HG03060 (cell line): ENCODE data around the gene KRTAP4-7.
"Not testable (repeated sequence)": the region's sequence is repeated elsewhere in the genome, so short reads cannot be mapped to it uniquely, and the experiment has no call there.

Experiments
- ATAC-seq: cut with Tn5 transposase; IDR thresholded peaks from one replicate; pipeline ENCODE4 v1.9.1; 2021; ENCODE audit warnings: low read depth, moderate number of reproducible peaks; ENCODE audit not compliant: unreplicated experiment

Gene KRTAP4-7

DNA sequence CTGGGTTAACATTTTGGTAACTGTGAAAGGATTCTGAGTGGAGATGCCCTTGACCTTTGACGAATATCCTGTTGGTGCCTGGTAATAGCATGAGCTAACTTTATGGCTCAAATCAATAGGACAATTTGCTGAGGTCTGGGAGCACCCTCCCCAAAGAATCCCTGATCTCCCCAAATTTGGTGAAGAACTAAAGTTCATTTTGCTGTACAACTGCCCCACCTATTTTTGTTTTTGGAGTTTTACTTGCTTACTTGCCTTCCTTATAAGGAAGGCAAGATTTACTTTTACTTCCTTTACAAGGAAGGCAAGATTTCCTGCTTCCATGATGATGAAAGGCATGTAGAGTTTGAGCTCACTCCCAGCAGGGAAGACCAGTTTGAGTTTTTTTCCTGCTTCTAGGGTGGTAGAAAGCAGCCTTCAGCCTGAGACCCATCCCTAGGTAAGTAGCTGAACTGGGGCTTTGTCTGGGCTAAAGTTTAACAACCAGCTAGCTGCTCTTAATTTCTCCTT lies 24.0 kb downstream of the KRTAP4-7 start:
- ATAC-seq, result no peak

GRCh38 chr17:41108728-41109386 lies 24.9 kb downstream of the KRTAP4-7 start:
- ATAC-seq, result not testable (repeated sequence)

GRCh38 chr17:41111151-41111885 lies 27.4 kb downstream of the KRTAP4-7 start:
- ATAC-seq, result no peak

GRCh38 chr17:41116297-41116696 lies 32.3 kb downstream of the KRTAP4-7 start:
- ATAC-seq, result no peak

DNA sequence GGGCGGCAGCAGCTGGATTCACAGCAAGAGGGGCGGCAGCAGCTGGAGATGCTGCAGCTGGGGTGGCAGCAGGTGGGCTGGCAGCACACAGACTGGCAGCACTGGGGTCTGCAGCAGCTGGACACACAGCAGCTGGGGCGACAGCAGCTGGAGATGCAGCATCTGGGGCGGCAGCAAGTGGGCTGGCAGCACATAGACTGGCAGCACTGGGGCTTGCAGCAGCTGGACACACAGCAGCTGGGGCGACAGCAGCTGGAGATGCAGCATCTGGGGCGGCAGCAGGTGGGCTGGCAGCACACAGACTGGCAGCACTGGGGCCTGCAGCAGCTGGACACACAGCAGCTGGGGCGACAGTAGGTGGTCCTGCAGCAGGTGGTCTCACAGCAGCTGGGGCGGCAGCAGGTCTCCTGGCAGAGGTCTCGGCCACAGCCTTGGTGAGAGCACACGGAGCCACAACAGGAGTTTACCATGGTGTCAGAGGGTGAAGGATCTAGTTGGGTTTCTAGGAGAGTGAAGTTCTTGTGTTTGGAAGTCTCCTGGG lies 34.0 kb downstream of the KRTAP4-7 start, which contains the start of gene KRTAP4-11:
Gene KRTAP4-11 (minus strand): TSS at position 528 of the 541 bp plus-strand sequence. CDS start 58 bp downstream, at position 470.
- ATAC-seq, result not testable (repeated sequence)

DNA sequence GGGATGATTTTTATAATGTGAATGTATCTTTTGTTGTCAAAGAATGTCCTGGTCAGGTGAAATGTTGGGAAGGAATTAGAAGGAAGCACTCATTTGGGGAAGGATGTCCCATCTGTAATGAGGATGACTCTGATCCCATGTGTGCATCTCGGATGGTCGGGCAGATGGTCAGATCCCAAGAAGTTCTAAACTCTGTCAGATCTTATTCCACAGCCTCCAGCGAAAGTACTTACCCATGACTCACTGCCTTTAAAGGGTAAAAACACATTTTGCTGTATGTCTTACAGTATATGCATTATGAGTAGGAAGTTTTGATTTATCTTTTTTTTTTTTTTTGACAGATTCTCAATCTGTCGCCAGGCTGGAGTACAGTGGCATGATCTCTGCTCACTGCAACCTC lies 34.8 kb downstream of the KRTAP4-7 start:
- ATAC-seq, result no peak

DNA sequence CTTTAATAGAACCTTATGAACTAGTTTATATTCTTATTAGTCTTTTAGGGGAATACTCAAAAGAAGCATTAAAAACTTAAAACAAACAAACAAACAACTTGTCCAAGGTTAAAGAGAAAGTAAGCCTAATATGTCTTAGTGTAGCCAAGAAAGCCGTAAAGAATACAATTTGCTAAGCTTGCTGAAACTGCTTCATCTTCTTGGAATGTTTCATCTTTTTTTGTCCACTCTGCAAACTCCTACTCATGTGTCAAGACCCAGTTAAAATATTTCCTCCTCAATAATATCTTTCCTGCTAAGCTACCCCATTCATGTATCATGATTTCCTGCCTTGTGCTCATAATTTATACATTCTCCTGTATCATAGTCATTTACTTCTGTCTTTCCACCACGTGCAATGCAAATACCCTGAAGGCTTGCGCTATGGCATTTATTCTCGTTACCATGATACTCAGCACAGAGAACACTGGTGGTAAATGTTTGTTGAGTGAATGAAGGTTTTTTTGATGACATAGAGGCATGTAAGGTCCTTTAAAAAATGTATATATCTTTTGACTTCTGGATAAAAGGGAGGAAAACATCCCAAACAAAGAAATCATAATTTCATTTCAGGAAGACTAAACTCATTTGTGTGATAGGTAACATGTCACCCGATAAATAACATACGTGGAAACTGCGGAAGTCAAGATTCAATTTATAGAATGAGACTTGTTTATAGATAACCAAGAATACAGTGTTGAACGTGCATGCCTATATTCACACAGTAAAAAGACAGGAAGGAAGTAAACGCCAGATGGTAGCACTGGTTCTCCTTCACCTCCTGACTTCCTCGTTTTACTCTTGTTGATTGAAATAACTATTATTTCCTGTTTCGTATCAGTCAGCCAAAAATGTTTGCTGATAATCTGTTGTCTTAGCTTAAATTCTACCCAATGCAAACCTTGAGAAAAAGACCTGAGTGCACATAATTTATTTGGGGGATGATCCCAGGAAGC lies 36.0 kb downstream of the KRTAP4-7 start:
- not testable (repeated sequence) for ATAC-seq

GRCh38 chr17:41121742-41122141 lies 37.8 kb downstream of the KRTAP4-7 start:
- ATAC-seq, result no peak

DNA sequence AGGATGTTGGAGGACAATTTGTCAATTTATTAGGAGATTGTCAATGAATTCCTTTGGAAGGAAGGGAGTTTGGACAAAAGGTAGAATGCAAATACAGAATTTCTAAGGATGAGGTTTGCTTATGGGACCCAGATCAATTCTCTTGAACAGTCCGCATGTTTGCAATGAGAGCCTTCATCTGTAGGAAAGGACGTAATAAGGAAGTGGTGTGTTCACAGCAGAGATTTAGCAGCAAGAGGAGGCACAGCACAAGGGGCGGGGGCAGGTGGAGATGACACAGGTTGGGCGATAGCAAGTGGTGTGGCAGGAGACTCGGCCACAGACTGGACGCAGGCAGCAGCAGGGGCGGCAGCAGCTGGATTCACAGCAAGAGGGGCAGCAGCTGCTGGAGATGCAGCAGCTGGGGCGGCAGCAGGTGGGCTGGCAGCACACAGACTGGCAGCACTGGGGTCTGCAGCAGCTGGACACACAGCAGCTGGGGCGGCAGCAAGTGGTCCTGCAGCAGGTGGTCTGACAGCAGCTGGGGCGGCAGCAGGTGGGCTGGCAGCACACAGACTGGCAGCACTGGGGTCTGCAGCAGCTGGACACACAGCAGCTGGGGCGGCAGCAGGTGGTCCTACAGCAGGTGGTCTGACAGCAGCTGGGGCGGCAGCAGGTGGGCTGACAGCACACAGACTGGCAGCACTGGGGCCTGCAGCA lies 39.5 kb downstream of the KRTAP4-7 start:
- not testable (repeated sequence) for ATAC-seq

GRCh38 chr17:41123991-41124371 lies 40.0 kb downstream of the KRTAP4-7 start, which contains the start of gene KRTAP4-12:
TSS of gene KRTAP4-12 (minus strand) at chr17:41124182. CDS start at chr17:41124122, 60 bp downstream.
- not testable (repeated sequence) for ATAC-seq

GRCh38 chr17:41125064-41125463 lies 41.1 kb downstream of the KRTAP4-7 start:
- no peak for ATAC-seq

DNA sequence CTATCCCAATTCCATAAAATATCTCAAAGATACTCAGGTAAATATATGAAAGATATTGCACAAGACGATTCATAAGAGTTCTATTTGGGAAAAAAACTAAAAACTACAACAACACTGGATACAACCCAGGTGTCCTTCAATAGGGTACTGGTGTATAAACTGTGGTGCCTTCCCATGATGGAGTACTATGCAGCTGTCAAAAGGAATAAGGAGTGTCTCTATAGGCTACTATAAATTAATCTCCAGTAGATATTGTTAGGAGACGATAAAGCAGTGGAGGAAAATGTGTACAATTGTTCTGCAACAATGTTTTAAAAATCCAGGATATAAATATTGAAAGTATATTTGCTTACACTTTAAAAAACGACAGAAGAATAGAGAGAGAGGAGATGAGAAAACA lies 42.5 kb downstream of the KRTAP4-7 start:
- ATAC-seq, result no peak

GRCh38 chr17:41127371-41127770 lies 43.4 kb downstream of the KRTAP4-7 start:
- no peak for ATAC-seq

DNA sequence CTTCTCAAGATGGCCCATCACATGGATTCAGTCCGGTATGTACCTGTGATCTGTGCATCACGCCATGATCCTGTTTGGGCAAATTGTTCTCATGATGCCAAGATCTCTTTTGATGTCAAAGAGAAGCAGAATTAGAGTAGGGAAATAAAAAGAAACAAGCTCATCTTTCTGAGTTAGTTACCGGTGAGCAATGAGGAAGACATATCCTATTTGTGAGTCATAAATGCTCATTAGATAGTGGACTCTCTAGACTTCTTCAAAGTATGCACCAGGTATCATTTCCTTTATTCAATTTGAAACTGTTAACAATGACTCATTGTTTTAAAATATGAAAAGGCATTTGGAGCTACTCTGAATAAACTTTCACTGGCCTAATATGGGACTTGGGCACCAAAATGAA lies 48.0 kb downstream of the KRTAP4-7 start:
- ATAC-seq, result no peak

- ATAC-seq, result no peak
Measured at GRCh38 chr17:41133880-41134735, 50.2 kb downstream of the KRTAP4-7 start.
